ENCODE results near the gene LIN7C.

LIN7C gene

DNA sequence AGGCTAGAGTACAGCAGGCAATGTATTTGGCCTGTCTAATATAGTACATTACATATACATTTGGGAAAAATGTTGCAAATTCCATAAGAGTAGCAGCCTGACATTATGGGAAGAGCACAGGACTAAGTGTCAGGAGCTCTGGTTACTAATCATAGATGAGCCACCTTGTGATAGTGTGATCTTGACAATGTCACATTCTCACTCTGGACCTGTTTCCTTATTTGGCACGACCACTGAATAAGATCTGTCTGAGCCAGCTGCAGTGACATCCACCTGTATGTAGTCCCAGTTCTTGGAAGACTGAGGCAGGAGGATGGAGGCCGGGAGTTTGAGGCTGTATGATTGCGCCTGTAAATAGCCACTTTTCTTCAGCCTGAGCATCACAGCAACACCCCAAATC is 5.7 kb upstream of the LIN7C start:
- no peak for DNase-seq (ENCODE audit: low read depth in 1 of 2, low spot score in 1 of 2)

GRCh38 chr11:27509908-27510307 is 3.3 kb upstream of the LIN7C start:
- no peak for DNase-seq (ENCODE audit: low read depth in 1 of 2, low spot score in 1 of 2)

GRCh38 chr11:27507557-27508322 is 1.2 kb upstream of the LIN7C start:
- DNase-seq (ENCODE audit: low read depth in 1 of 2, low spot score in 1 of 2): no peak

DNA sequence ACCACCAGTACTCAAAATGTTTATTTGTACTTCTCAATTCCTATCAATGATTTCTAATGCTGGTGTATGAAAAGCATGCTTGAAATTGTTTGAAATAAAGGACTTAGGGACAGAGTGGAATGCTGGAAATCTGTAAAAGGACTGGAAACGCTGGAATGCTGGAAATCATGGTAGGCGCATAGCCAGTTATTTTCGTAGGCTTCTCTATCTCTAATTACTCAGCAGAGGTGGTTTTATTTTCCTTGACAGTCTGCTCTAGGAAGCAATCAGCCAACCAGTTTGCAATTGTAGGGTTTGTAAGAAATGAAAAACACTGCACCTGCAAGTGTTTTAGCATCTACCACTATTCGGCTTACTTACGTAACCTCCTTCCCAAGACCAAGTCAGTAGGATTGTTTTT is 788 bp downstream of the LIN7C start:
- no peak for DNase-seq (ENCODE audit: low read depth in 1 of 2, low spot score in 1 of 2)

- no peak for DNase-seq (ENCODE audit: low read depth in 1 of 2, low spot score in 1 of 2)
Observed at GRCh38 chr11:27504205-27504604, 2.4 kb downstream of the LIN7C start.

GRCh38 chr11:27501100-27501499 is 5.5 kb downstream of the LIN7C start:
- DNase-seq (ENCODE audit: low read depth in 1 of 2, low spot score in 1 of 2): no peak

GRCh38 chr11:27497911-27498310 is 8.7 kb downstream of the LIN7C start:
- DNase-seq (ENCODE audit: low read depth in 1 of 2, low spot score in 1 of 2): no peak

- no peak for DNase-seq (ENCODE audit: low read depth in 1 of 2, low spot score in 1 of 2)
Observed at GRCh38 chr11:27497284-27497866, 9.2 kb downstream of the LIN7C start.

GRCh38 chr11:27496461-27496860 is 10.1 kb downstream of the LIN7C start:
- DNase-seq (ENCODE audit: low read depth in 1 of 2, low spot score in 1 of 2): no peak

DNA sequence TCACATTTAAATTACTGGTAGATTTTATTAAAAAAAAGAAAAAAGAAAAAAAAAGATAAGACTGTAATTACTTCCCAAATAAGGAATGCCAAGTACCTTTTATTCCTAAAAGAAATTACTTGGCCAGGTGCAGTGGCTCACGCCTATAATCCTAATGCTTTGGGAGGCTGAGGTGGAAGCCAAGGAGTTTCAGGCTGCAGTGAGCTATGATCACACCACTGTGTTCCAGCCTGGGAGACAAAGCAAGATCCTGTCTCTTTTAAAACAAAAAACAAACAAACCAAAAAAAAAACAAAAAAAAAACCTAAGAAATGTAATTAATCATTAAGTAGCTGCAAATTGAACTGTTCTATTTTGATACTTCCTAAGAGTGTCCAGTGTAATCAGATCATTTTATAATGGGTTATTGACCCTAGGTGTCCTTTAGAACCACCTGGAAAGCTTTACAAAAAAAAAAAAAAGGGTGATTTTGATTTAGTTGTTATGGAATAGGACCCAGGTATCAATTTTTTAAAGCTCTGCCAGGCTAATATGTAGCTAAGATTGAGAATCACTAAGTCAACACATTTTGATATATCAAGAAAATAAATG is 10.8 kb downstream of the LIN7C start:
- DNase-seq (ENCODE audit: low read depth in 1 of 2, low spot score in 1 of 2): no peak

- no peak for DNase-seq (ENCODE audit: low read depth in 1 of 2, low spot score in 1 of 2)
Observed at GRCh38 chr11:27489092-27489491, 17.5 kb downstream of the LIN7C start.

GRCh38 chr11:27487706-27488105 is 18.9 kb downstream of the LIN7C start:
- DNase-seq (ENCODE audit: low read depth in 1 of 2, low spot score in 1 of 2): no peak

- DNase-seq (ENCODE audit: low read depth in 1 of 2, low spot score in 1 of 2): peak in 1 of 2 donors; percentile 41
Observed at GRCh38 chr11:27485930-27486773, 20.4 kb downstream of the LIN7C start.

DNA sequence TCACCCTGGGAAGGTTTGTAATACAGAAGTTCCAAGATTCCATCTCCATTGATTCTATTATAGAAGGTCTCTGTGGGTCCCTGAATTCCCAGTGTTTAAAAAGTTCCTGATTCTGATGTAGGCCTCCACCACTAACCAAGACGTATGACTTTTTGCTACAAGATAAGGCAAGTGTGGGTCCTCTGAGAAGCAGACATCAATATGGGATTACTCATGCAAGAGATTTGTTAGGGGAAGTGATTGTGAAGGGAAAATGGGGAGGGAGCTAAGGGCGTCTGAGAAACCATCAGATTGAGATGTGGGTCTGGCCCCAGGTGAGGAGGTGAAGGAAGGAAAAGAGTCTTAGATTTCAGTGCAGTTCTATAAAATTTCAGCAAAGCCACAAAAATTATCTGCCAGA is 23.8 kb downstream of the LIN7C start:
- DNase-seq (ENCODE audit: low read depth in 1 of 2, low spot score in 1 of 2): no peak

DNA sequence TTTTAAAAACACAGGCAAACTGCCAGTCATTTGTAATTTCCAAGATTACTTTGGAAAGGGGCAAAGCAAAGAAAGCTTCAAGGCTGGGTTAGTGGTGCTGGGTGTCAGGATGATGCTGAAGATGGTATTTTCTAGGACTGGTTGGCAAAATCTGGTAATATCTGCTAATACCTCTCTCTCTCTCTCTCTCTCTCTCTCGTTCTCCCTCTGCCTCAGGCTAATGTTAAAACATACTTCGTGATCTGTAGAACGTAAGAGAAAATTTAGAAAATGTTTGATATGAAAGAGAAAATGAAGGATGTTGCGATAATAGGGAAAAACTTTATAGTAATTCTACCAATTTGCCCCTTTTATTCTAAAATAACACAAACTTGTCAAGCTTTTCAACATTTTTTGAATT is 24.6 kb downstream of the LIN7C start:
- DNase-seq (ENCODE audit: low read depth in 1 of 2, low spot score in 1 of 2): no peak

GRCh38 chr11:27477831-27478230 is 28.7 kb downstream of the LIN7C start:
- DNase-seq (ENCODE audit: low read depth in 1 of 2, low spot score in 1 of 2): no peak

- no peak for DNase-seq (ENCODE audit: low read depth in 1 of 2, low spot score in 1 of 2)
Observed at GRCh38 chr11:27477243-27477642, 29.3 kb downstream of the LIN7C start.

DNA sequence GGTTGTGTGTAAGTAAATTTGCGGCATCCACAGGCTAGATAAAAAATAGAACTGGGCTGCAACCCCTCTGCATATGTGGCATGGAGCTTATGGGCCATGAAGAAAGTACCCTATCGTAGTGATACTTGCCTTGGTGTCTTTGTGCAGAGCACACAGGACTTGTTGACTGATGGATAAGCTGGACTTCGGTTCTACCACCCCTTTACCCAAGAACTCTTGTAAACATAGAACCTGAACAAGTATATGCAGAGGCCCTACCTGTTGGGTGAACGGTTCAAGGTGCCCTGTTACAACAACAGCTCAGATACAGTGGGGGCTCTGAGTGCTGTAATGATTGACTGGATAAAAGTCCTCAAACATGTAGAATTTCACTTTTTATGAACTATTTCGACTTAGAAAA is 30.9 kb downstream of the LIN7C start:
- DNase-seq (ENCODE audit: low read depth in 1 of 2, low spot score in 1 of 2): no peak

DNA sequence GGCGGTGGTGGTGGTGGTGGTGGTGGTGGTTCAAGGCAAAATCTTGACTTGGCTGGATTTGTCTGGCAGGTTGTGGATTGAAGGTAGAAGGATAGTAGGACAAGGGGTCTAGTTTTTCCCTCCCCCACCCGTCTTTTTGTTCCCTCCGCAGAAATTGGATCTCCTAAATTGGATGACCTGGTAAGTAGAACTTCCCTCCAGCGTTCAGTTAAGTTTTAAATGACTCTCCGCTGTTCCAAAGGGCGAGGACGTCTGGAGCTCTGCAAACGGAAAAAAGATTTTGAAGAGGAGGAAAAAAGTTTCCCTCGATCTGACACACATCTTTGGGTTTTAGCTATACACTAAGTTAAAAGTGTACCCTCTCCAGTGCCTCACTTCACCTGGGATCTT is 33.6 kb downstream of the LIN7C start:
- no peak for DNase-seq (ENCODE audit: low read depth in 1 of 2, low spot score in 1 of 2)

DNA sequence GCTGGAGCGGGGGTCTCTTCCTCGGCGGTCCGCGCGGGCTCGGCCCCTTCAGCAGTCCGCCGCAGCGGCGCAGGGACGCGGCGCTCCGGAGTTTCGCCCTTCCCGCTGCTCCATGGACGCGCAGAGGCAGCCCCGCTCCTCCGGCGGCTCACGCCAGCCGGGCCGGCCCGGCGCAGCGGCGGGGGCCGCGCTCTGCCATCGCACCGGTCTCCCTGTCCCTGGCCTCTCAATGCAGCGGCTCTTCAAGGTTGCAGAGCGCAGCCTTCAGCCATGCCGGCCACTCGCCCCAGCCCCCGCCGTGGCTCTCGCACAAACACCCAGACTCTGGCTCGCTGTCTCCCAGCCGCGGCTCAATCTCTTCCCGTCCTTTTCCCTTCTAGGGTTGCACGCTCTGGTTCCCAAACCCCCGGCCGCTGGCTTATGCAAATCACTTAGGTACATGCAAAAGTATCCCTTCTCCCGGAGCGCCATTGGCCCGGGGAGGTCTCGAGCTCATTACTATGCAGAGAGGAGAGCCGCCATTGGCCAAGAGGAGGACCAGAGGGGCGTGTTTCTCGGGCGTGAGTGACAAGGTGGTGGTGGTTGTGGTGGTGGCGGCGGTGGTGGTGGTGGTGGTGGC is 34.1 kb downstream of the LIN7C start, which contains the start of gene LGR4:
Gene LGR4, minus strand, starts transcription at position 393 of the 619 bp plus-strand sequence. CDS start 488 bp downstream, outside the sequence.
- DNase-seq (ENCODE audit: low read depth in 1 of 2, low spot score in 1 of 2): peak; percentile 32 to 65
